ENCODE results near the gene AQP12A. TPM values are rescaled to one million over a fixed set of nuclear protein-coding genes. Genes with fewer than 3 reads are reported as not detected.
A peak's percentile ranks its signal among the peaks of the same experiment; 100 is the strongest.

Gene AQP12A
- total RNA-seq, 1 donor from 2014 or later, result not detected

- DNase-seq (no peak), ATAC-seq (peak; percentile 33)
- intact Hi-C loops (cut with micrococcal nuclease), result no loop called here
Measured at GRCh38 chr2:240730501-240731177, 39.0 kb downstream of the AQP12A start.

GRCh38 chr2:240731178-240731545, 39.5 kb downstream of the AQP12A start:
- DNase-seq (no peak), ATAC-seq (peak; percentile 21)
- intact Hi-C loops (cut with micrococcal nuclease), result no loop called here

- ATAC-seq (no peak), DNase-seq (no peak)
- intact Hi-C loops (cut with micrococcal nuclease), result no loop called here
Measured at GRCh38 chr2:240732184-240732583, 40.5 kb downstream of the AQP12A start.

GRCh38 chr2:240732911-240733622, 41.4 kb downstream of the AQP12A start:
- intact Hi-C loops (cut with micrococcal nuclease), result no loop called here
- DNase-seq, result no peak
- no peak for ATAC-seq

GRCh38 chr2:240733803-240734495, 42.3 kb downstream of the AQP12A start:
- no peak for ATAC-seq
- intact Hi-C loops (cut with micrococcal nuclease), result no loop called here
- DNase-seq, result no peak

- ATAC-seq, result no peak
- no peak for DNase-seq
- intact Hi-C loops (cut with micrococcal nuclease), result no loop called here
Measured at GRCh38 chr2:240734756-240735155, 43.1 kb downstream of the AQP12A start.

GRCh38 chr2:240735476-240735875, 43.8 kb downstream of the AQP12A start:
- no peak for DNase-seq
- intact Hi-C loops (cut with micrococcal nuclease), result no loop called here
- no peak for ATAC-seq

- intact Hi-C loops (cut with micrococcal nuclease), result no loop called here
- ATAC-seq, result no peak
Measured at GRCh38 chr2:240736281-240737250, 44.9 kb downstream of the AQP12A start.

GRCh38 chr2:240737512-240737911, 45.8 kb downstream of the AQP12A start:
- intact Hi-C loops (cut with micrococcal nuclease), result no loop called here
- no peak for DNase-seq
- no peak for ATAC-seq

More at GRCh38 chr2:240736281-240737250, 44.9 kb downstream of the AQP12A start:
- no peak for DNase-seq

GRCh38 chr2:240737958-240738357, 46.3 kb downstream of the AQP12A start:
- no peak for DNase-seq
- intact Hi-C loops (cut with micrococcal nuclease), result no loop called here
- ATAC-seq, result no peak

- DNase-seq, result no peak
- ATAC-seq, result no peak
Measured at GRCh38 chr2:240739797-240740196, 48.1 kb downstream of the AQP12A start.

GRCh38 chr2:240741091-240741490, 49.4 kb downstream of the AQP12A start:
- no peak for ATAC-seq
- intact Hi-C loops (cut with micrococcal nuclease), result no loop called here
- DNase-seq, result no peak

More at GRCh38 chr2:240739797-240740196, 48.1 kb downstream of the AQP12A start:
- intact Hi-C loops (cut with micrococcal nuclease), result no loop called here

- intact Hi-C loops (cut with micrococcal nuclease), result no loop called here
- ATAC-seq (no peak), DNase-seq (no peak)
Measured at GRCh38 chr2:240742602-240743095, 51.0 kb downstream of the AQP12A start.

GRCh38 chr2:240745456-240745855, 53.8 kb downstream of the AQP12A start:
- ATAC-seq, result no peak
- intact Hi-C loops (cut with micrococcal nuclease), result no loop called here
- DNase-seq, result no peak

GRCh38 chr2:240745962-240746361, 54.3 kb downstream of the AQP12A start:
- intact Hi-C loops (cut with micrococcal nuclease), result no loop called here
- no peak for ATAC-seq

GRCh38 chr2:240746671-240747070, 55.0 kb downstream of the AQP12A start:
- ATAC-seq (no peak), DNase-seq (no peak)
- intact Hi-C loops (cut with micrococcal nuclease), result no loop called here

More at GRCh38 chr2:240745962-240746361, 54.3 kb downstream of the AQP12A start:
- DNase-seq, result no peak

GRCh38 chr2:240747256-240747655, 55.6 kb downstream of the AQP12A start:
- ATAC-seq, result no peak
- no peak for DNase-seq
- intact Hi-C loops (cut with micrococcal nuclease), result no loop called here

All from left ventricle myocardium superior (tissue), 1 donor.